Stimulated activated CD8-positive, alpha-beta memory T cell treated with anti-CD3 and anti-CD28 coated beads, Interleukin-15, amount 100 ng/mL, for 24 hours (primary cell): ENCODE results near the gene CYP21A2.
"Not testable (repeated sequence)": the region's sequence is repeated elsewhere in the genome, so short reads cannot be mapped to it uniquely, and the experiment has no call there.

Experiments used
- DNase-seq: peaks from one replicate; pipeline ENCODE4 v3.0.0-alpha.2; 2020; ENCODE audit warnings: low read depth

CYP21A2 gene

DNA sequence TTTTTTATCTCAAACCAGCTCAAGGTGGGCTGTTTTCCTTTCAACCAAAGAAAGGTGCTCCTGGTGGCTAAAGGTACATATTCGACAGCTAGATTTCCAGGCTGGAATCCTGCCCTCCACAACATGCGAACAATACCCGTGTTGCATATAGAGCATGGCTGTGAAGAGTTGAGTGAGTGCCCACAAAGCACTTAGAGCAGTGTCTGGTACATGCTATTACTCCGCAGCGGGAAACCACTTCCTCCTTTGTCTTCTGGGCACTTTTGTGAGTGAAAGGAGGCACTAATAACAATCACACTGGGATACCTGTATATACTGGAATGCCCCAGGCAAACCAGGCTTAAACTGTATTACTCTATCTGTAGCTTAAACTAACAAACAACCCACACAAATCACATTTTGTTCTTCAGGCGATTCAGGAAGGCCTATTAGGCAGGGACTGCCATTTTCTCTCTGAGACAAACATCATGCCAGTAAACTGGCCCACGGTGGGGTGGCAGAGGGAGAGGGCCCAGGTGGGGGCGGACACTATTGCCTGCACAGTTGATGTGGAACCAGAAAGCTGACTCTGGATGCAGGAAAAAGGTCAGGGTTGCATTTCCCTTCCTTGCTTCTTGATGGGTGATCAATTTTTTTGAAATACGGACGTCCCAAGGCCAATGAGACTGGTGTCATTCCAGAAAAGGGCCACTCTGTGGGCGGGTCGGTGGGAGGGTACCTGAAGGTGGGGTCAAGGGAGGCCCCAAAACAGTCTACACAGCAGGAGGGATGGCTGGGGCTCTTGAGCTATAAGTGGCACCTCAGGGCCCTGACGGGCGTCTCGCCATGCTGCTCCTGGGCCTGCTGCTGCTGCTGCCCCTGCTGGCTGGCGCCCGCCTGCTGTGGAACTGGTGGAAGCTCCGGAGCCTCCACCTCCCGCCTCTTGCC lies at the start of gene CYP21A2:
TSS of gene CYP21A2 (plus strand) at position 818 of the 927 bp plus-strand sequence. CDS start at position 826, 8 bp downstream.
- DNase-seq, result not testable (repeated sequence)

DNA sequence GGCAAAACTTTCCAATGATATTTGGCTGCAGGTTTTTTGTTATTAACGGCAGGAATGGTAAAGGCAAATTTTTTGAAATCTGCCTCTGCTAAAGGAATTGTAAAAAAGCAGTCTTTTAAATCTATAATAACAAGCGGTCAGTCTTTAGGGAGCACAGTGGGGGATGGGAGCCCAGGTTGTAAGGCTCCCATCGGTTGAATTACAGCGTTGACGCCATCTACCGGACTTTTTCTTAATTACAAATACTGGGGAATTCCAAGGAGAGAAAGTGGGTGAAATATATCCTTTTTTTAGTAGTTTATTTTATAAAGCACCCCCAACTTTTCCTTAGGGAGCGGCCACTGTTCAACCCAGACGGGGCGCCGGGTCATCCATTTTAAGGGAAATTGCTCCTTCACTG lies 48.9 kb upstream of the CYP21A2 start:
- not testable (repeated sequence) for DNase-seq

DNA sequence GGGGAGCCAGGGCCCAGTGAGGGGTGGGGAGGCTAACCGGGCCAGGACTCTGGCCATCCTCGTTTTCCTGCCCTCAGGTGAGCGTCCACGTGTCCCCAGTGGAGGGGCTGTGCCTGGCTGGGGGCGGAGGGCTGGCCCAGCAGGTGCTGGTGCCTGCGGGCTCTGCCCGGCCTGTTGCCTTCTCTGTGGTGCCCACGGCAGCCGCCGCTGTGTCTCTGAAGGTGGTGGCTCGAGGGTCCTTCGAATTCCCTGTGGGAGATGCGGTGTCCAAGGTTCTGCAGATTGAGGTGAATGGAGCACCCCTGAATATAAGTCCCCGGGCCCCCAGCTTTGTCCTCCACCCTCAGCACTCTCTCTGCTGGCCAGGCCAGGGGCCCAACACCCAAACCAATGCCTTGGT lies 43.8 kb upstream of the CYP21A2 start:
- DNase-seq, result not testable (repeated sequence)

DNA sequence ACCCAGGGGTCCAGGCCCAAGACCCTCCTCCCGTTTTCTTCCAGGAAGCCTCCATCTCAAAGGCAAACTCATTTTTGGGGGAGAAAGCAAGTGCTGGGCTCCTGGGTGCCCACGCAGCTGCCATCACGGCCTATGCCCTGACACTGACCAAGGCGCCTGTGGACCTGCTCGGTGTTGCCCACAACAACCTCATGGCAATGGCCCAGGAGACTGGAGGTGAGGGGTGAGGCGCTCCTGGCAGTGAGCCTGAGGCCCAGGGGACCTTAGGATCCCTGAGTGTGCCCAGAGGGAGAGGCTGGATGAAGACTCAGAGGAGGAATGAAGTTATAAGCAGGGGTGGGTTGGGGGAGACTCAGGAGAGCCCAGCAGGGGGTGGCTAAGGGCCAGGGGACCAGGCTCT lies 41.8 kb upstream of the CYP21A2 start:
- not testable (repeated sequence) for DNase-seq

DNA sequence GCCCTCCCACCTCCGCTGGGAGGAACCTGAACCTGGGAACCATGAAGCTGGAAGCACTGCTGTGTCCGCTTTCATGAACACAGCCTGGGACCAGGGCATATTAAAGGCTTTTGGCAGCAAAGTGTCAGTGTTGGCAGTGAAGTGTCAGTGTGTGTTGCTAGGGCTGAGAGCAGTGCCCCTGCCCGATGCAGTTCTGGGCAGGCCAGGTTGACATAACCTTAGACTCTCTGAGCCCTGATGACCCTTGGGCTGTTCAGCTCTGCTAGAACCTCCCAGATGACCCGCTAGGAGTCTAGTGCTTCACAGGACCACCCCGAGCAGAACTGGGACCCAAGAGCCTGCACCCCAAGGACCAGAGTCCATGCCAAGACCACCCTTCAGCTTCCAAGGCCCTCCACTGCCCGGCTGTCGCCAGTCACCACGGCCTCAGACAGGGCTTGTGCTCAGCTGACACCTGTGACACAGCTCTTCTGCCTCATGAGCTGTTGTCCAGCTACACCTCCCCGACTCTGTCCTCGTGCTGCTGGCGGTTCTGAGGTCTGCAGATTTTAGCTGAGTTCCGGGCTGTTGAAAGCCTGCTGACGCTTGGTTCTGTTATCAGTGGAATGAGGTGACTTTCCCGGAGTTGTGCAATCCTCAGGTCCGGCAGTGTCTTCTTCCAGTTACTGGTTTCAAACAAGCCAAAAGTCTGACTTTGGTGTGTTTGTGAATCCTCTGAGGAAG lies 35.5 kb upstream of the CYP21A2 start:
- DNase-seq, result not testable (repeated sequence)

DNA sequence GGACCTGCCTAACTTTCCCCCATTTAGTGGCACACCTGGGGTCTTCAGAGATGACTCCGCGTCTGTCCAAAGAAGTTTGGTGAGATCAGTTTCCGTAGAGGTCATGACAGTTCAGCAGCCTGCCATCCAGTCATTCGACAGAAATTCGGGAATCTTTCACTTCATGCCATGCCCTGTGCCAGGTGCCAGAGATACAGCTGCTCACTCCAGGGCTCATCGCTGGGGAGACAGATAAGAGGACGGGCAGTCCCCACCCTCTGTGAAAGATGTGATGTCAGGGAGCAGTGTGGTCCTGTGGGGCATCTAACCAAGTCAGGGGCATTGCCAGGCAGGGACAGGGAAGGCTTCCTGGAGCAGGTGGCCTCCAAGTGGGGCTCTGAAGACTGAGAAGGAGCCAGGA lies 34.9 kb upstream of the CYP21A2 start:
- not testable (repeated sequence) for DNase-seq

DNA sequence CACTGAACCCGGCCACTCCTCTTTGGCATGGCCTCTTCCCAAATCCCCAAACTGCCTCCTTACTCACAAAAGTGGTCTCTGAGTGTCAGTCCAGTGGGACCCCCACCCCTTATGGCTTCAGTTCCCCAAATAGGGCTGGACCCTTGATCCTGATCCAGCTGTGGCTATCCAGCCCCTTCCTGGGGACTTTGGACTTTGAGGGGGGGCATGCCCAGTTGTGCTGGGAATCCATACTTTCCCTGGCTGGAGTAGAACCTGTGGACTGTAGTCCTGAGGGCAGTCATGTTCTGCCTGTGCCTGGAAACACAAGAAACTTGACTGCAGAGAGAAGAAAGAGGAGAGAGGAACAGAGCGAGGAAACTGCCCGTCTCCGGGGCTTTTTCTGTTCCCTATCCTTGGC lies 33.8 kb upstream of the CYP21A2 start:
- not testable (repeated sequence) for DNase-seq

DNA sequence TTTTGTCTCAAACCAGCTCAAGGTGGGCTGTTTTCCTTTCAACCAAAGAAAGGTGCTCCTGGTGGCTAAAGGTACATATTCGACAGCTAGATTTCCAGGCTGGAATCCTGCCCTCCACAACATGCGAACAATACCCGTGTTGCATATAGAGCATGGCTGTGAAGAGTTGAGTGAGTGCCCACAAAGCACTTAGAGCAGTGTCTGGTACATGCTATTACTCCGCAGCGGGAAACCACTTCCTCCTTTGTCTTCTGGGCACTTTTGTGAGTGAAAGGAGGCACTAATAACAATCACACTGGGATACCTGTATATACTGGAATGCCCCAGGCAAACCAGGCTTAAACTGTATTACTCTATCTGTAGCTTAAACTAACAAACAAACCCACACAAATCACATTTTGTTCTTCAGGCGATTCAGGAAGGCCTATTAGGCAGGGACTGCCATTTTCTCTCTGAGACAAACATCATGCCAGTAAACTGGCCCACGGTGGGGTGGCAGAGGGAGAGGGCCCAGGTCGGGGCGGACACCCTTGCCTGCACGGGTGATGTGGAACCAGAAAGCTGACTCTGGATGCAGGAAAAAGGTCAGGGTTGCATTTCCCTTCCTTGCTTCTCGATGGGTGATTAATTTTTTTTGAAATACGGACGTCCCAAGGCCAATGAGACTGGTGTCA lies 33.2 kb upstream of the CYP21A2 start:
- DNase-seq, result not testable (repeated sequence)

DNA sequence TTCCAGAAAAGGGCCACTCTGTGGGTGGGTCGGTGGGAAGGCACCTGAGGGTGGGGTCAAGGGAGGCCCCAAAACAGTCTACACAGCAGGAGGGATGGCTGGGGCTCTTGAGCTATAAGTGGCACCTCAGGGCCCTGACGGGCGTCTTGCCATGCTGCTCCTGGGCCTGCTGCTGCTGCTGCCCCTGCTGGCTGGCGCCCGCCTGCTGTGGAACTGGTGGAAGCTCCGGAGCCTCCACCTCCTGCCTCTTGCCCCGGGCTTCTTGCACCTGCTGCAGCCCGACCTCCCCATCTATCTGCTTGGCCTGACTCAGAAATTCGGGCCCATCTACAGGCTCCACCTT lies 32.7 kb upstream of the CYP21A2 start:
- not testable (repeated sequence) for DNase-seq

DNA sequence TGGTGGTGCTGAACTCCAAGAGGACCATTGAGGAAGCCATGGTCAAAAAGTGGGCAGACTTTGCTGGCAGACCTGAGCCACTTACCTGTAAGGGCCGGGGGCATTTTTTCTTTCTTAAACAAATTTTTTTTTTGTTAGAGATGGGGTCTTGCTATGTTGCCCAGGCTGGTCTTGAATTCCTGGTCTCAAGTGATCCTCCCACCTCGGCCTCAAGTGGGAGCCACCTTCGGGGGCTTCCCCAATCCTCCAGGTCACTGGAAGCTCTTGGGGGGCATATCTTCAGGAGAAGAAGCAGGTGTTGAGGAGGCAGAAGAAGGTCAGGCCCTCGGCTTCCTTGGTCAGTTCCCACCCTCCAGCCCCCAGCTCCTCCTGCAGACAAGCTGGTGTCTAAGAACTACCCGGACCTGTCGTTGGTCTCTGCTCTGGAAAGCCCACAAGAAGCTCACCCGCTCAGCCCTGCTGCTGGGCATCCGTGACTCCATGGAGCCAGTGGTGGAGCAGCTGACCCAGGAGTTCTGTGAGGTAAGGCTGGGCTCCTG lies 32.2 kb upstream of the CYP21A2 start:
- not testable (repeated sequence) for DNase-seq

DNA sequence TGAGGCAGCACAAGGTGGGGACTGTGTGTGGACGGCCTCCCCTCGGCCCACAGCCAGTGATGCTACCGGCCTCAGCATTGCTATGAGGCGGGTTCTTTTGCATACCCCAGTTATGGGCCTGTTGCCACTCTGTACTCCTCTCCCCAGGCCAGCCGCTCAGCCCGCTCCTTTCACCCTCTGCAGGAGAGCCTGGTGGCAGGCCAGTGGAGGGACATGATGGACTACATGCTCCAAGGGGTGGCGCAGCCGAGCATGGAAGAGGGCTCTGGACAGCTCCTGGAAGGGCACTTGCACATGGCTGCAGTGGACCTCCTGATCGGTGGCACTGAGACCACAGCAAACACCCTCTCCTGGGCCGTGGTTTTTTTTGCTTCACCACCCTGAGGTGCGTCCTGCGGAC lies 31.1 kb upstream of the CYP21A2 start:
- DNase-seq, result not testable (repeated sequence)

DNA sequence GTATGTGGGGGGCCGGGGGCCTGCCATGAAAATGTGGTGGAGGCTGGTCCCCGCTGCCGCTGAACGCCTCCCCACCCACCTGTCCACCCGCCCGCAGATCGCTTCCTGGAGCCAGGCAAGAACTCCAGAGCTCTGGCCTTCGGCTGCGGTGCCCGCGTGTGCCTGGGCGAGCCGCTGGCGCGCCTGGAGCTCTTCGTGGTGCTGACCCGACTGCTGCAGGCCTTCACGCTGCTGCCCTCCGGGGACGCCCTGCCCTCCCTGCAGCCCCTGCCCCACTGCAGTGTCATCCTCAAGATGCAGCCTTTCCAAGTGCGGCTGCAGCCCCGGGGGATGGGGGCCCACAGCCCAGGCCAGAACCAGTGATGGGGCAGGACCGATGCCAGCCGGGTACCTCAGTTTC lies 30.2 kb upstream of the CYP21A2 start:
- DNase-seq, result not testable (repeated sequence)

DNA sequence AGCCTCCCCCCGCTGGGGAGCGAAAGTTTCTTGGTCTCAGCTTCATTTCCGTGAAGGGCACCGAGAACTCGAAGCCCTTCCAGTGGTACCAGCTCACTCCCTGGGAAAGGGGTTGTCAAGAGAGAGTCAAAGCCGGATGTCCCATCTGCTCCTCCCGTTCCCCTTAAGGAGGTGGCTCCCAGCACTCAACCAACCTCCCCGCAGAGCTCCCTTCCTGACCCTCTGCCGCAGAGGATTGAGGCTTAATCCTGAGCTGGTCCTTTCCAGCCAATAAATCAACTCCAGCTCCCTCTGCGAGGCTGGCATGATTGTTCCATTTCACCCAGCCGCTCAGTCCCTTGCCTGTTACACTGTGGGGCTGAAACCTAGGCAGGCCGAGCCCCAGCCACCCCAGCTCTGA lies 29.6 kb upstream of the CYP21A2 start:
- DNase-seq, result not testable (repeated sequence)

DNA sequence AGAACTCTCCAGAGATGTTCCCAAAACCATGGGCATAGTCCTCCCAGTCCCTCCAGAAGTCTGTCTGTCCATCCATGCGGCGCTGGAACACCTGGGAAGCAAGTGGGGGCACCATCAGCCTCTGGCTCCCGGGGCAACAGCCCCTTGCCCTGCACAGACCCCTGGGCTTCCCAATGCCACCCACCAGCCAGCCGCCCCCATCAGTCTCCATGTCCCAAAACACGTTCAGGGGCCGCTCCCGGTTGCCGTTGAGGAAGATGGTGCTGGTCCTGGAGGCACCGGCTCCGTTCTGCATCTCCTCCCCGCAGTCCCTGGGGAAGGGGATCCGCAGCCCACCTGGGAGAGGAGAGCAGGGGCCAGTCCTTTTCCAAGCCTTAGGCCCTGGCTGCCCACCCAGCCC lies 28.7 kb upstream of the CYP21A2 start:
- DNase-seq, result not testable (repeated sequence)

DNA sequence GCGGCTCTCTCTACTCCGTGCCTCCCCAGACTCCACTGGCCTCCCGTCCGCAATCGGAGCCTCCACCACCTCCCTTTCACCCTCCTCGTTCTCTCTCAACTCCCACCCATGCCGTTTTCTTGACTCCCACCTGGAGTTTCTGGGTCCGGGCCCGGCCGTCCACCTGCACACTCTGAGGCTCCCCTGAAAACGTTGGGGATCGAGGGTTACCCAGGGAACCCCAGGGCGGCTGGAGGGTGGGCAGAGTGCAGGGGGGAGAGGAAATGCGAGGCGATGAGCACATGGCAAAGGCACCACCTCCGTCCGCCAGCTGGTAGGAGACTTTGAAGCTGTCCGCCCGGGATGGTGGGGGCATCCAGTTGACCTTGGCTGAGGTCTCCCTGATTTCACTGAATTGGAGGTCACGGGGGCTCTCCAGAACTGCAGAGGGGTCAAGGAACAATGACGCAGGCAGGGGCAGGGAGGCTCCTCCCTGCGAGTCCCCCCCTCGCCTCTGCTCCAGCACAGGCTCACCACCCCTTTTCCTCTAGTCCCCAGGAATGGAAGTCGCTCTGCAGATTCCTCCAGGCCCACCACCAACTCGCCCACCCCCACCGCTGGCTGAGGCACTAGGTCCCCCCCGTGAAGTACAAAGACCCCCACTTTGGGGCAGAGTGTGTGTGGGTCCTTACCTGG lies 27.2 kb upstream of the CYP21A2 start:
- not testable (repeated sequence) for DNase-seq

DNA sequence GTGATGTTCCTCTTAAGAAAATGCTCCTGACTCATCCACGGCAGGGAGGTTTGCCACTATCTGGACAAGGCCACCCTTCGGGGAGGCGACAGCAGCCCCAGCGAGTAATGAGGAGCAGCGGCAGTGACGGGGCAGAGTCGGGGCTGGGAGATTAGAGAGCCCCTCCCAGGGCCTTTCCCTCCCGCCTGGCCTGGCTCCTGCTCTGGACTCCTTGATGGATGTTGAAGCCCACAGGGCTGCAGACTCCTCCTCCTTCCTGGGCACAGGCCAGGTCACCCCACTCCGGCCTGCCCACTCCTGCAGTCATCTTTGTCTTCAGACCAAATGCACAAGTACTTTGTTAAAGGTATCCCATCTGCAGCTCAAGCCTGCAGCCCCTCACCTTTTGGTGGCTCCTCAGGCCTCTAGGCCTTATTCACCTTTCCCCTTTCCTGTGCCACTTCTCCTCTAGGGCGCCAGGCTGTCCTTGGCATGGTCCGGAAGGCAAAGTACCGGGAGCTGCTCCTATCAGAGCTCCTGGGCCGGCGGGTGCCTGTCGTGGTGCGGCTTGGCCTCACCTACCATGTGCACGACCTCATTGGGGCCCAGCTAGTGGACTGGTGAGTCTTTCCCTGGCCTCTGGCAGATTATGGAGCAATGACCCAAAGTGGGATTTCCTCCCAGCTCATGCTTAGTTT lies 25.1 kb upstream of the CYP21A2 start:
- not testable (repeated sequence) for DNase-seq

DNA sequence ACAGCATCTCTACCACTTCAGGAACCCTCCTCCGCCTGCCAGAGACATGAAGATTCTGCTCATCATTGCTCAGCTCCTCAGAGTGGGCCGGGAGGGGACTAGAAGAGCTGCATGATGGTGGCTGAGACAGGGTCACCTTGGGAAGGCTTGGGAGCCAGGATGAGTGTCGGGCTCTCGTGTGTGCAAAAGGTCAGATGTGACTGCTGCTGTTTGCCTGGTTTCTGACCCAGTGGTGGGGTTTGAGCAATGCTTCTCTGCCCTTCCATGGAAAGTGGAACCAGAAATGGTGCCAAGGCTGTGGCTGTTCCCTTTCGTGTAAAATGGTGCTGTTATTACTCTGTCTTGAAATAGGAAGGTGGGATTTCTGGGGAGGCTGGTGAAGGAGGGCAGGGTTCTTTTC lies 24.5 kb upstream of the CYP21A2 start:
- DNase-seq, result not testable (repeated sequence)

DNA sequence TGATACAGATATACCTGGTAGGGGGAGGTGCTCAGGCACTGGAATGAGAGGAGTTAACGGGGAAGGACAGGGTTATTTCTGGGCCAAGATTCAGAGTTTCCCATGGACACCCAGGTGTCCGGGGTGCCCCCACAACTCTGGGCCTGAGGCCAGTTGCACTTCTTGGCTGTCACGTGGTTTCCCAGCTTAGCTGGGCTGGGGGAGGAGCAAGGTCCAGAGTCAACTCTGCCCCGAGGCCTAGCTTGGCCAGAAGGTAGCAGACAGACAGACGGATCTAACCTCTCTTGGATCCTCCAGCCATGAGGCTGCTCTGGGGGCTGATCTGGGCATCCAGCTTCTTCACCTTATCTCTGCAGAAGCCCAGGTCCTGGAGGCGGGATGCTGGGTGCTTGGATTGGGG lies 23.7 kb upstream of the CYP21A2 start, which contains the start of gene C4B:
TSS of gene C4B (plus strand) at position 249 of the 400 bp plus-strand sequence. CDS start at position 300, 51 bp downstream.
- DNase-seq, result not testable (repeated sequence)

DNA sequence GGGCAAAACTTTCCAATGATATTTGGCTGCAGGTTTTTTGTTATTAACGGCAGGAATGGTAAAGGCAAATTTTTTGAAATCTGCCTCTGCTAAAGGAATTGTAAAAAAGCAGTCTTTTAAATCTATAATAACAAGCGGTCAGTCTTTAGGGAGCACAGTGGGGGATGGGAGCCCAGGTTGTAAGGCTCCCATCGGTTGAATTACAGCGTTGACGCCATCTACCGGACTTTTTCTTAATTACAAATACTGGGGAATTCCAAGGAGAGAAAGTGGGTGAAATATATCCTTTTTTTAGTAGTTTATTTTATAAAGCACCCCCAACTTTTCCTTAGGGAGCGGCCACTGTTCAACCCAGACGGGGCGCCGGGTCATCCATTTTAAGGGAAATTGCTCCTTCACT lies 16.1 kb upstream of the CYP21A2 start:
- DNase-seq, result not testable (repeated sequence)

DNA sequence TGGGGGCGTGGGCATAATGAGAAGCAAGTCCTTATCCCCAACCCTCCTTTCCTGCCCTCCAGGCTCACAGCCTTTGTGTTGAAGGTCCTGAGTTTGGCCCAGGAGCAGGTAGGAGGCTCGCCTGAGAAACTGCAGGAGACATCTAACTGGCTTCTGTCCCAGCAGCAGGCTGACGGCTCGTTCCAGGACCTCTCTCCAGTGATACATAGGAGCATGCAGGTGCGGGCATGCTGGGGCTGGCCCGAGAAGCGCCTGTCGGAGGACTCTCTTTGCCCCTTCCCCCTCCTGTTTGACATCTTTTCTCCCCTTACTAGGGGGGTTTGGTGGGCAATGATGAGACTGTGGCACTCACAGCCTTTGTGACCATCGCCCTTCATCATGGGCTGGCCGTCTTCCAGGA lies 9.6 kb upstream of the CYP21A2 start:
- not testable (repeated sequence) for DNase-seq

DNA sequence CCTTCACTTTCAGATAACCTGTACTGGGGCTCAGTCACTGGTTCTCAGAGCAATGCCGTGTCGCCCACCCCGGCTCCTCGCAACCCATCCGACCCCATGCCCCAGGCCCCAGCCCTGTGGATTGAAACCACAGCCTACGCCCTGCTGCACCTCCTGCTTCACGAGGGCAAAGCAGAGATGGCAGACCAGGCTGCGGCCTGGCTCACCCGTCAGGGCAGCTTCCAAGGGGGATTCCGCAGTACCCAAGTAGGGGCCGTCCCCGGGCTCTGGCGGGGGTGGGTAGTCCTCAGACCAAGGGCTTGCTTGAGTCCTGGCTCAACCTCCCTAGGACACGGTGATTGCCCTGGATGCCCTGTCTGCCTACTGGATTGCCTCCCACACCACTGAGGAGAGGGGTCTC lies 8.7 kb upstream of the CYP21A2 start:
- not testable (repeated sequence) for DNase-seq
